Measurements from ENCODE around the gene SPDYE6.

DNA sequence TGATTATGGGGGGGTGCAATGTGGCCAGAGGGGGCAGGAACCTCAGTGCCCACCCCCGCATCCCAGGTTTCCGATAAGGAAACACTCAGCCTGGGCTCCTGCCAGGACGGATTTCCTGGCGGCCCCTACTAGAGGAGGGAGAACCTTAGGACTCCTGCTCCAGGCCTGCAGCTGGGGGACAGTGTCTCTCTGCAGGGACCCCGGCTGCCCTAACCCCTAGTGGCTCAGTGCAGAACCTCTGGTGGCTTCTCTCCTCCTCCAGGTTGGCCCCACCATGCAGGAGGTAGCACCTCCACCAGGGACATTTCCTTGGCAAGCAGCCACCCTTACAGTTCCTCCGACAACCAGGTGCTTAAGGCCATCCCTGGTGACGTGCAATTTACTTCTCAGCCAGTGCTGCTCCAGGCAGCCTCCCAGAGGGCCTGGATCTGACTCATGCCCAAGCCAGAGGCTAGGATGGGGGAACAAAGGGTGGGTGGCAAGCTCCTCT, 37.7 kb downstream of the SPDYE6 start:
- TF ChIP-seq, protein P1, sequence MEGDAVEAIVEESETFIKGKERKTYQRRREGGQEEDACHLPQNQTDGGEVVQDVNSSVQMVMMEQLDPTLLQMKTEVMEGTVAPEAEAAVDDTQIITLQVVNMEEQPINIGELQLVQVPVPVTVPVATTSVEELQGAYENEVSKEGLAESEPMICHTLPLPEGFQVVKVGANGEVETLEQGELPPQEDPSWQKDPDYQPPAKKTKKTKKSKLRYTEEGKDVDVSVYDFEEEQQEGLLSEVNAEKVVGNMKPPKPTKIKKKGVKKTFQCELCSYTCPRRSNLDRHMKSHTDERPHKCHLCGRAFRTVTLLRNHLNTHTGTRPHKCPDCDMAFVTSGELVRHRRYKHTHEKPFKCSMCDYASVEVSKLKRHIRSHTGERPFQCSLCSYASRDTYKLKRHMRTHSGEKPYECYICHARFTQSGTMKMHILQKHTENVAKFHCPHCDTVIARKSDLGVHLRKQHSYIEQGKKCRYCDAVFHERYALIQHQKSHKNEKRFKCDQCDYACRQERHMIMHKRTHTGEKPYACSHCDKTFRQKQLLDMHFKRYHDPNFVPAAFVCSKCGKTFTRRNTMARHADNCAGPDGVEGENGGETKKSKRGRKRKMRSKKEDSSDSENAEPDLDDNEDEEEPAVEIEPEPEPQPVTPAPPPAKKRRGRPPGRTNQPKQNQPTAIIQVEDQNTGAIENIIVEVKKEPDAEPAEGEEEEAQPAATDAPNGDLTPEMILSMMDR (IDR thresholded peaks at IDR 0.05; ENCODE audit: low read depth, low read length, missing input control): no peak
- no peak for TF ChIP-seq YY1 (IDR thresholded peaks at IDR 0.05)
- TF ChIP-seq FOXA1 (IDR thresholded peaks at IDR 0.05): no peak
- TF ChIP-seq SP1 (IDR thresholded peaks at IDR 0.05): no peak
- TF ChIP-seq, protein P2, sequence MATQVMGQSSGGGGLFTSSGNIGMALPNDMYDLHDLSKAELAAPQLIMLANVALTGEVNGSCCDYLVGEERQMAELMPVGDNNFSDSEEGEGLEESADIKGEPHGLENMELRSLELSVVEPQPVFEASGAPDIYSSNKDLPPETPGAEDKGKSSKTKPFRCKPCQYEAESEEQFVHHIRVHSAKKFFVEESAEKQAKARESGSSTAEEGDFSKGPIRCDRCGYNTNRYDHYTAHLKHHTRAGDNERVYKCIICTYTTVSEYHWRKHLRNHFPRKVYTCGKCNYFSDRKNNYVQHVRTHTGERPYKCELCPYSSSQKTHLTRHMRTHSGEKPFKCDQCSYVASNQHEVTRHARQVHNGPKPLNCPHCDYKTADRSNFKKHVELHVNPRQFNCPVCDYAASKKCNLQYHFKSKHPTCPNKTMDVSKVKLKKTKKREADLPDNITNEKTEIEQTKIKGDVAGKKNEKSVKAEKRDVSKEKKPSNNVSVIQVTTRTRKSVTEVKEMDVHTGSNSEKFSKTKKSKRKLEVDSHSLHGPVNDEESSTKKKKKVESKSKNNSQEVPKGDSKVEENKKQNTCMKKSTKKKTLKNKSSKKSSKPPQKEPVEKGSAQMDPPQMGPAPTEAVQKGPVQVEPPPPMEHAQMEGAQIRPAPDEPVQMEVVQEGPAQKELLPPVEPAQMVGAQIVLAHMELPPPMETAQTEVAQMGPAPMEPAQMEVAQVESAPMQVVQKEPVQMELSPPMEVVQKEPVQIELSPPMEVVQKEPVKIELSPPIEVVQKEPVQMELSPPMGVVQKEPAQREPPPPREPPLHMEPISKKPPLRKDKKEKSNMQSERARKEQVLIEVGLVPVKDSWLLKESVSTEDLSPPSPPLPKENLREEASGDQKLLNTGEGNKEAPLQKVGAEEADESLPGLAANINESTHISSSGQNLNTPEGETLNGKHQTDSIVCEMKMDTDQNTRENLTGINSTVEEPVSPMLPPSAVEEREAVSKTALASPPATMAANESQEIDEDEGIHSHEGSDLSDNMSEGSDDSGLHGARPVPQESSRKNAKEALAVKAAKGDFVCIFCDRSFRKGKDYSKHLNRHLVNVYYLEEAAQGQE (IDR thresholded peaks at IDR 0.05): no peak
